Spleen (tissue), 11 donors: ENCODE results near the gene HNF1B. TPM values are rescaled to one million over a fixed set of nuclear protein-coding genes. Genes with fewer than 3 reads are reported as not detected.
A peak's percentile ranks its signal among the peaks of the same experiment; 100 is the strongest.

Source experiments
- DNase-seq: peaks from one replicate; pipeline ENCODE4 v3.0.0-alpha.2; 2020
- H3K27ac ChIP-seq, 8 donors: fragments of 200-600 bp; sonication (generic) in 7 of 8; 1 replicate in 4 of 8; 2 replicates in 4 of 8; pipeline versions ENCODE4 v1.5.0 to v1.8.0; 2016 to 2021; ENCODE audit warnings: inconsistent platforms in 4 of 8, mild to moderate bottlenecking in 4 of 8, moderate library complexity in 1 of 8
- H3K27me3 ChIP-seq, 7 donors: fragments of 200-600 bp; sonication (generic) in 6 of 7; replicated peaks in 1 of 7; 1 replicate in 4 of 7; 2 replicates in 3 of 7; pipeline versions ENCODE4 v1.5.0 to v1.8.0; 2016 to 2021; ENCODE audit warnings: inconsistent platforms in 3 of 7, mild to moderate bottlenecking in 1 of 7
- H3K36me3 ChIP-seq, 6 donors: fragments of 200-600 bp; sonication (generic) in 5 of 6; 1 replicate in 4 of 6; 2 replicates in 2 of 6; pipeline versions ENCODE4 v1.5.0 to v1.8.0; 2016 to 2021; ENCODE audit warnings: inconsistent platforms in 2 of 6
- H3K4me1 ChIP-seq, 6 donors: fragments of 200-600 bp; sonication (generic) in 5 of 6; 1 replicate in 3 of 6; 2 replicates in 3 of 6; pipeline versions ENCODE4 v1.5.0 to v1.8.0; 2016 to 2021; ENCODE audit warnings: inconsistent platforms in 3 of 6
- H3K4me3 ChIP-seq, 8 donors: fragments of 200-600 bp; sonication (generic) in 7 of 8; 1 replicate in 4 of 8; 2 replicates in 4 of 8; pipeline versions ENCODE4 v1.5.0 to v1.8.0; 2016 to 2021; ENCODE audit warnings: inconsistent platforms in 4 of 8, mild to moderate bottlenecking in 4 of 8, moderate library complexity in 2 of 8
- H3K9me3 ChIP-seq, 8 donors: fragments of 200-600 bp; sonication (generic) in 7 of 8; 1 replicate in 4 of 8; 2 replicates in 4 of 8; pipeline versions ENCODE4 v1.5.0 to v1.8.0; 2016 to 2021; ENCODE audit warnings: inconsistent platforms in 4 of 8
- POLR2A ChIP-seq, 3 donors: fragments of 450-650 bp; IDR thresholded peaks; one replicate each; pipeline ENCODE4 v1.5.1; 2017; ENCODE audit warnings: antibody characterized with exemption in 3 of 3, mild to moderate bottlenecking in 1 of 3
- POLR2AphosphoS5 ChIP-seq, 3 donors: sonication (generic); formaldehyde crosslinking; IDR thresholded peaks; one replicate each; pipeline ENCODE4 v1.5.1; 2017; ENCODE audit warnings: antibody characterized with exemption in 3 of 3
- WGBS, 5 donors: extraction: QIAGEN DNeasy Blood & Tissue Kit in 3 of 5; methylation state at CpG; one replicate each; pipeline versions ENCODE4 v1.1.5 to v1.1.7; 2013 to 2018; 5-methylcytosine and 5-hydroxymethylcytosine counted together
- intact Hi-C: fragments of 100-400 bp; cut with DNase I; formaldehyde crosslinking; loops from one replicate; pipeline ENCODE4 v1.15.0; 2023; ENCODE audit warnings: low total_unique reads
- polyA plus RNA-seq, 3 donors: library from polyadenylated mRNA; stranded (reverse); fragments of 200-250 nt; gene quantifications; one replicate each; pipeline ENCODE4 v1.2.1, GENCODE V29; 2013
- total RNA-seq, 7 donors: library from RNA; depleted of rRNA in 3 of 7; stranded (reverse); fragments of >200 nt in 3 of 7; fragmentation: NEBNext Ultra II Directional in 4 of 7; extraction: Animal tissue kit (Norgen Biotek cat#: 25700) in 4 of 7; gene quantifications; one replicate each; pipeline versions ENCODE4 v1.1.0 to v1.2.1, GENCODE V29; 2016 to 2021
- TF ChIP-seq, protein P1 (sequence below), 11 experiments: fragments of 200-600 bp in 7 of 11; fragments of 450-650 bp in 4 of 11; sonication (generic) in 4 of 11; IDR thresholded peaks in 8 of 11; conservative IDR thresholded peaks in 3 of 11; 1 replicate in 7 of 11; 2 replicates in 4 of 11; pipeline versions ENCODE4 v1.4.0 to v1.8.0; 2016 to 2021; ENCODE audit warnings: antibody characterized with exemption in 11 of 11, inconsistent platforms in 4 of 11, mild to moderate bottlenecking in 1 of 11
- donor health status: healthy with polysubstance abuse.
- donor health status: DM: no; HTN: no; CAD: no; lungs with moderate emphysema.
- donor health status: DM: no; HTN: no; CAD: no.
- donor health status: Bipolar disorder and iron deficiency.
- donor health status: healthy.
- donor health status: DM: no; HTN: no; CAD: no.
- donor health status: DM: yes; HTN: yes; CAD: no.

The HNF1B gene
- total and polyA plus RNA-seq, 10 donors = 0.06 to 0.12 (median 0.07) TPM; not detected in 7

DNA sequence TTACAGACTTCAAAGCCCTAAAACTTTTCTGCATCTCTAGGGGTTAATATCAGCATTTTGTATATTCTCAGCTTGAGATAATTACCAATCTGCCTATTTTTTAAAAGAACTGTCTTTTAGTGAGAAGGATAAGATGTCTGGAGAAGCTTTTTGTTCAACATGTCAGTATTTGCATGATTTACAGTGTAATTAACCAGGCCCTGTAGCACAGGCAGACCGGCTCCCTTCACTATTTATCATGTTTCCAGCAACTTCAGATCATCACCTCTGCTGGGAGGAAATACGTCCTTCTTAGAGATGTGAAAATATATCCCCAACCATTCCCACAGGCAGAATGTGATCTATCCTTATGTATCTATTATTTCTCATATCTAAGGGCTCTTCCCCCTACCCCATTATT, 93.0 kb downstream of the HNF1B start:
- TF ChIP-seq, protein P1, sequence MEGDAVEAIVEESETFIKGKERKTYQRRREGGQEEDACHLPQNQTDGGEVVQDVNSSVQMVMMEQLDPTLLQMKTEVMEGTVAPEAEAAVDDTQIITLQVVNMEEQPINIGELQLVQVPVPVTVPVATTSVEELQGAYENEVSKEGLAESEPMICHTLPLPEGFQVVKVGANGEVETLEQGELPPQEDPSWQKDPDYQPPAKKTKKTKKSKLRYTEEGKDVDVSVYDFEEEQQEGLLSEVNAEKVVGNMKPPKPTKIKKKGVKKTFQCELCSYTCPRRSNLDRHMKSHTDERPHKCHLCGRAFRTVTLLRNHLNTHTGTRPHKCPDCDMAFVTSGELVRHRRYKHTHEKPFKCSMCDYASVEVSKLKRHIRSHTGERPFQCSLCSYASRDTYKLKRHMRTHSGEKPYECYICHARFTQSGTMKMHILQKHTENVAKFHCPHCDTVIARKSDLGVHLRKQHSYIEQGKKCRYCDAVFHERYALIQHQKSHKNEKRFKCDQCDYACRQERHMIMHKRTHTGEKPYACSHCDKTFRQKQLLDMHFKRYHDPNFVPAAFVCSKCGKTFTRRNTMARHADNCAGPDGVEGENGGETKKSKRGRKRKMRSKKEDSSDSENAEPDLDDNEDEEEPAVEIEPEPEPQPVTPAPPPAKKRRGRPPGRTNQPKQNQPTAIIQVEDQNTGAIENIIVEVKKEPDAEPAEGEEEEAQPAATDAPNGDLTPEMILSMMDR (IDR thresholded peaks at IDR 0.05 in 8 of 11, conservative IDR thresholded peaks at IDR 0.05 in 3 of 11) = no peak
- no peak for TF ChIP-seq POLR2A (IDR thresholded peaks at IDR 0.05)
- intact Hi-C loops = no loop called here
- peaks cover 0 to 56% (median 0%) of the 10 kb centered on the region in 7 donors for H3K27me3 ChIP-seq
- peaks cover 0 to 7% (median 0%) of the 10 kb centered on the region in 6 donors for H3K4me1 ChIP-seq
- H3K4me3 ChIP-seq = no peak overlapping the region
- WGBS, 5 donors = 58 to 83% (median 73%) methylated on average over 2 of the region's 2 CpGs
- H3K27ac ChIP-seq = no peak overlapping the region
- no peak for DNase-seq
- H3K36me3 ChIP-seq = no peaks in the 10 kb centered on the region
- no peaks in the 10 kb centered on the region for H3K9me3 ChIP-seq

DNA sequence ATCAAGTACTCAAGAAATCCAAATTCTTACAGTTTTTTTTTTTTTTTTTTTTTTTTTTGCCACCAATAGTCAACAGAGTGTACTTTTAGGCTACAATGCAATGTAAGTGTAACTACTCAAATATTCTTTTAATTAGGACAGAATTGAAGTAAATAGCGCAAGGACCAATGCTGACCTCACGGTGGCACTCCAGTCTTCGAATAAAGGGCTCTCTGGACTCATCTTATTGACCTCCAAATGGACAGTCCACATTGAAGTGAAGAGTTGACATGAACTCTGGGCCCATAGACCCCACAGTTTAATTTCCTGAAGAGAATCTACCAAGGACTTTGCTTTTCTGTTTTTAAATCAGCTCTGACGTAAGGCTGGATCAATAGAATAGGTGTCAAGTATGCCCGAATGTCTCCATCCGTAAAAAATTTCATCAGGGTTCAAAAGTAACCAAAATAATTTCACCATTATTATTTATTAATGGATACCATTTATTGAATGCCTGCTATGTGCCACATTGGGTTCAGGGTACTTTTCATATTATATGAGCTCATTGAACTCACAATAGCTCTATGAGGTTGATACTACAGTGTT, 94.3 kb downstream of the HNF1B start:
- peaks cover 0 to 68% (median 2%) of the 10 kb centered on the region in 7 donors for H3K27me3 ChIP-seq
- no peaks in the 10 kb centered on the region for H3K36me3 ChIP-seq
- H3K4me1 ChIP-seq = peaks cover 0 to 7% (median 0%) of the 10 kb centered on the region in 6 donors
- DNase-seq = no peak
- no peak for TF ChIP-seq POLR2A (IDR thresholded peaks at IDR 0.05)
- no peak for TF ChIP-seq POLR2AphosphoS5 (IDR thresholded peaks at IDR 0.05)
- TF ChIP-seq, protein P1 (IDR thresholded peaks at IDR 0.05 in 8 of 11, conservative IDR thresholded peaks at IDR 0.05 in 3 of 11) = no peak
- intact Hi-C loops = no loop called here
- WGBS, 5 donors = 56 to 64% (median 56%) methylated on average over 6 of the region's 6 CpGs
- H3K4me3 ChIP-seq = no peak overlapping the region
- H3K9me3 ChIP-seq = no peaks in the 10 kb centered on the region
- H3K27ac ChIP-seq = no peak overlapping the region

DNA sequence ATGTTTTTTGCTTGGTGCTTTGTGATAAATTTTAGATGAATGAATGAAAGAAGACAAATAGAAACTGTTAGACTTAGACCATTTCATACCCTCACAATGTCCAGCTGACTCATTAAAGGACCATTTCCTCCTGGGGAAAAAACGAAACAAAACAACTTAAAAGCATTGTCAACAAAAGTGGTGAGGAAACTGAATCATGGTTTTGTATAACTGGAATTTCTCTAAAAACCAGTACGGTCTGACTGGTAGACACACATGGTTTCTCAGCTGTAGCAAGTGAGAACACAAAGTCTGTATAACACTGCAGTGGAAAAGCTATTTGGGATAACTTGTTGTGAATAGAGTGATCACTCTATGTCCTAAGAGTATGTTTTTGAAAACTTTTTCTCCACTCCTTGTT, 96.3 kb downstream of the HNF1B start:
- intact Hi-C loops = no loop called here
- Histone ChIP-seq H3K4me3 (no peak overlapping the region), H3K4me1 (peaks cover 0 to 15% (median 4%) of the 10 kb centered on the region in 6 donors), H3K36me3 (no peaks in the 10 kb centered on the region), H3K27me3 (peaks cover 0 to 86% (median 2%) of the 10 kb centered on the region in 7 donors), H3K9me3 (no peaks in the 10 kb centered on the region), H3K27ac (peak overlapping the region in 3 of 8 donors; percentile 16 to 24 (median 18))
- TF ChIP-seq POLR2AphosphoS5 (IDR thresholded peaks at IDR 0.05) (no peak), POLR2A (IDR thresholded peaks at IDR 0.05) (no peak)
- TF ChIP-seq, protein P1 (IDR thresholded peaks at IDR 0.05 in 8 of 11, conservative IDR thresholded peaks at IDR 0.05 in 3 of 11) = no peak
- 24 to 46% (median 42%) methylated on average over 2 of the region's 2 CpGs for WGBS, 5 donors
- DNase-seq = no peak

DNA sequence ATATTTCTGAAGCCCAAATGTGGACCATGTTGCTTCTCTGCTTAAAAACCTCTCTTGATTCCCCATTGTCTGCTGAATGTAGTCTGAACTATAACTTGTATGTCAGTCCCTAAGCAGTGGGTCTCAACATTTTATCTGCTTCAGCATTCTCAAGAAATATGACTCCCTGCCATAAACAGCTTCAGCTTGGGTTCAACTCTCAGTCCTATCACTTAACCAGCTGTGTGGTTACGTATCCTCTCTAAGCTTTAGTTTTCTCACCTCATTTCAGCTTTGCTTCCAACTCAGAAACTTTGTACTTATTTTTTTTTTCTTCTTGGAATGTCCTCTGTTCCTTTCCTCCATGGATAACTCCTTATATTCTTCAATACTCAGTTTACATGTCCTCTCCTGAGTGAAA, 97.0 kb downstream of the HNF1B start:
- TF ChIP-seq, protein P1 (IDR thresholded peaks at IDR 0.05 in 8 of 11, conservative IDR thresholded peaks at IDR 0.05 in 3 of 11) = no peak
- TF ChIP-seq POLR2AphosphoS5 (IDR thresholded peaks at IDR 0.05) = no peak
- no peak for TF ChIP-seq POLR2A (IDR thresholded peaks at IDR 0.05)
- peaks cover 0 to 80% (median 2%) of the 10 kb centered on the region in 7 donors for H3K27me3 ChIP-seq
- H3K9me3 ChIP-seq = no peaks in the 10 kb centered on the region
- intact Hi-C loops = no loop called here
- no peak for DNase-seq
- no peak overlapping the region for H3K27ac ChIP-seq
- H3K4me1 ChIP-seq = peaks cover 0 to 22% (median 5%) of the 10 kb centered on the region in 6 donors
- no peaks in the 10 kb centered on the region for H3K36me3 ChIP-seq
- H3K4me3 ChIP-seq = no peak overlapping the region
- 79 to 90% (median 87%) methylated on average over 1 of the region's 1 CpG for WGBS, 5 donors
